A549 (cell line): ENCODE results near the gene MGRN1. TPM values are rescaled to one million over a fixed set of nuclear protein-coding genes. Genes with fewer than 3 reads are reported as not detected.
A peak's percentile ranks its signal among the peaks of the same experiment; 100 is the strongest.

Experiments used
- ATAC-seq, 2 experiments: fragments of 200-7000 bp in 1 of 2; fragments of >200 bp in 1 of 2; cut with Nextera tagmentation in 1 of 2; cut with Tn5 transposase in 1 of 2; 3 replicates each; pipeline versions ENCODE4 v1.8.0 to v1.9.1; 2018 to 2020; ENCODE audit warnings: mild to moderate bottlenecking in 1 of 2, moderate library complexity in 1 of 2
- CTCF ChIA-PET: fragments of 300-600 bp; sonication (Branson Sonifier 250); formaldehyde crosslinking; extraction: SDS; loops from one replicate; lab custom pipeline; 2021; ENCODE audit warnings: antibody characterized with exemption, inconsistent platforms; lab: Yijun Ruan, JAX
- POLR2A ChIA-PET: fragments of 350-600 bp; formaldehyde crosslinking; extraction: SDS; loops from one replicate; lab custom pipeline; 2021; ENCODE audit warnings: antibody characterized with exemption, inconsistent platforms; lab: Yijun Ruan, JAX
- DNase-seq, 2 experiments: peaks; one replicate each; pipeline versions ENCODE4 v3.0.0 to v3.0.0-alpha.2; 2011 to 2016; ENCODE audit warnings: low read depth in 1 of 2, low spot score in 1 of 2
- FAIRE-seq: peaks from 2 replicates; lab custom pipeline; 2011; peaks lifted over from hg19 to GRCh38; lab: Jason Lieb, UNC
- H3K27ac ChIP-seq, 2 experiments: fragments of >200 bp; sonication (Bioruptor Twin); formaldehyde crosslinking; 3 replicates each; pipeline ENCODE4 v1.5.1; 2016 to 2017
- H3K4me1 ChIP-seq: fragments of >200 bp; sonication (Bioruptor Twin); formaldehyde crosslinking; 3 replicates; pipeline ENCODE4 v1.6.1; 2016
- H3K4me2 ChIP-seq: fragments of >200 bp; sonication (Bioruptor Twin); formaldehyde crosslinking; 3 replicates; pipeline ENCODE4 v1.6.1; 2016
- H3K4me3 ChIP-seq: fragments of >200 bp; sonication (Bioruptor Twin); formaldehyde crosslinking; 3 replicates; pipeline ENCODE4 v1.5.1; 2016
- H3K9me3 ChIP-seq: fragments of >200 bp; sonication (Bioruptor Twin); formaldehyde crosslinking; 3 replicates; pipeline ENCODE4 v1.6.1; 2016
- ATOH8 ChIP-seq: fragments of 250-450 bp; sonication (Bioruptor Pico); IDR thresholded peaks from 2 replicates; pipeline ENCODE4 v1.5.0; 2020; ENCODE audit warnings: low read depth, mild to moderate bottlenecking, moderate library complexity
- BHLHE40 ChIP-seq: IDR thresholded peaks from 2 replicates; pipeline ENCODE4 v1.6.1; 2012; ENCODE audit warnings: low read depth, low read length, inconsistent platforms
- CHD2 ChIP-seq: fragments of 150-350 bp; IDR thresholded peaks from 2 replicates; pipeline ENCODE4 v1.6.1; 2014; ENCODE audit warnings: low read length; ENCODE audit not compliant: partially characterized antibody
- E2F6 ChIP-seq: IDR thresholded peaks from 2 replicates; pipeline ENCODE4 v1.6.1; 2012; ENCODE audit warnings: low read depth, borderline replicate concordance
- ESRRA ChIP-seq: fragments of 150-350 bp; IDR thresholded peaks from 2 replicates; pipeline ENCODE4 v1.6.1; 2014; ENCODE audit warnings: mild to moderate bottlenecking, low read length, borderline replicate concordance
- GATA3 ChIP-seq: IDR thresholded peaks from 2 replicates; pipeline ENCODE4 v1.6.1; 2012; ENCODE audit warnings: borderline replicate concordance
- HOXA7 ChIP-seq: fragments of 250-450 bp; sonication (Bioruptor Pico); IDR thresholded peaks from 2 replicates; pipeline ENCODE4 v1.5.0; 2020; ENCODE audit warnings: mild to moderate bottlenecking, moderate library complexity
- HOXB13 ChIP-seq: fragments of 250-450 bp; sonication (Bioruptor Pico); IDR thresholded peaks from 2 replicates; pipeline ENCODE4 v1.5.0; 2020; ENCODE audit warnings: low read depth, mild to moderate bottlenecking, moderate library complexity
- JUN ChIP-seq, 2 experiments: fragments of >200 bp; sonication (Bioruptor Twin); formaldehyde crosslinking; IDR thresholded peaks; 2 replicates in 1 of 2; 3 replicates in 1 of 2; pipeline ENCODE4 v1.6.1; 2016 to 2017
- MAX ChIP-seq: IDR thresholded peaks from 2 replicates; pipeline ENCODE4 v1.6.1; 2012
- MYC ChIP-seq: IDR thresholded peaks from 2 replicates; pipeline ENCODE4 v1.6.1; 2012; ENCODE audit warnings: mild to moderate bottlenecking, inconsistent platforms, low read length, improper control_type of control experiment, borderline replicate concordance
- PBX3 ChIP-seq: IDR thresholded peaks from 2 replicates; pipeline ENCODE4 v1.6.1; 2012
- PHF8 ChIP-seq: fragments of 200-600 bp; sonication (generic); IDR thresholded peaks from 2 replicates; pipeline ENCODE4 v1.6.1; 2016; ENCODE audit warnings: low read depth, mild to moderate bottlenecking, antibody characterized with exemption, moderate library complexity, borderline replicate concordance
- POLR2A ChIP-seq: IDR thresholded peaks from 2 replicates; pipeline ENCODE4 v1.6.1; 2012; ENCODE audit warnings: mild to moderate bottlenecking, low read length
- SMC3 ChIP-seq: fragments of >200 bp; sonication (Bioruptor Twin); formaldehyde crosslinking; IDR thresholded peaks from 3 replicates; pipeline ENCODE4 v1.6.1; 2018; ENCODE audit warnings: inconsistent platforms
- TFCP2L1 ChIP-seq: fragments of 250-450 bp; sonication (Bioruptor Pico); IDR thresholded peaks from 2 replicates; pipeline ENCODE4 v1.5.0; 2021; ENCODE audit warnings: mild to moderate bottlenecking
- TP53 ChIP-seq: fragments of 250-450 bp; sonication (Bioruptor Pico); IDR thresholded peaks from 2 replicates; pipeline ENCODE4 v1.5.0; 2021; ENCODE audit warnings: mild to moderate bottlenecking, moderate library complexity
- USF2 ChIP-seq: fragments of 450-650 bp; IDR thresholded peaks from 2 replicates; pipeline ENCODE4 v1.6.1; 2014; ENCODE audit warnings: antibody characterized with exemption
- WGBS: methylation state at CpG from one replicate; pipeline ENCODE4 v1.1.6; 2017; ENCODE audit errors: missing lambda C conversion rate; 5-methylcytosine and 5-hydroxymethylcytosine counted together
- polyA plus RNA-seq, 4 experiments: library from polyadenylated mRNA; depleted of rRNA in 3 of 4; stranded (reverse); fragments of >200 nt; fragmentation: RNase III in 1 of 4; extraction: RNeasy Plus Mini Kit Qiagen cat#74134 plus additional on column Dnase treatment in 1 of 4; gene quantifications; 2 replicates in 3 of 4; 3 replicates in 1 of 4; pipeline ENCODE4 v1.2.3, GENCODE V29; 2011 to 2017
- TF ChIP-seq, protein P1 (sequence below): fragments of 200-600 bp; sonication (generic); IDR thresholded peaks from 2 replicates; pipeline ENCODE4 v1.6.1; 2016; ENCODE audit warnings: antibody characterized with exemption, mild to moderate bottlenecking, moderate library complexity

The MGRN1 gene
- polyA plus RNA-seq, 2 of the 4 experiments (the other 2 are of a cell fraction), result 4.3 to 29.9 TPM

- TF ChIP-seq, protein P1, sequence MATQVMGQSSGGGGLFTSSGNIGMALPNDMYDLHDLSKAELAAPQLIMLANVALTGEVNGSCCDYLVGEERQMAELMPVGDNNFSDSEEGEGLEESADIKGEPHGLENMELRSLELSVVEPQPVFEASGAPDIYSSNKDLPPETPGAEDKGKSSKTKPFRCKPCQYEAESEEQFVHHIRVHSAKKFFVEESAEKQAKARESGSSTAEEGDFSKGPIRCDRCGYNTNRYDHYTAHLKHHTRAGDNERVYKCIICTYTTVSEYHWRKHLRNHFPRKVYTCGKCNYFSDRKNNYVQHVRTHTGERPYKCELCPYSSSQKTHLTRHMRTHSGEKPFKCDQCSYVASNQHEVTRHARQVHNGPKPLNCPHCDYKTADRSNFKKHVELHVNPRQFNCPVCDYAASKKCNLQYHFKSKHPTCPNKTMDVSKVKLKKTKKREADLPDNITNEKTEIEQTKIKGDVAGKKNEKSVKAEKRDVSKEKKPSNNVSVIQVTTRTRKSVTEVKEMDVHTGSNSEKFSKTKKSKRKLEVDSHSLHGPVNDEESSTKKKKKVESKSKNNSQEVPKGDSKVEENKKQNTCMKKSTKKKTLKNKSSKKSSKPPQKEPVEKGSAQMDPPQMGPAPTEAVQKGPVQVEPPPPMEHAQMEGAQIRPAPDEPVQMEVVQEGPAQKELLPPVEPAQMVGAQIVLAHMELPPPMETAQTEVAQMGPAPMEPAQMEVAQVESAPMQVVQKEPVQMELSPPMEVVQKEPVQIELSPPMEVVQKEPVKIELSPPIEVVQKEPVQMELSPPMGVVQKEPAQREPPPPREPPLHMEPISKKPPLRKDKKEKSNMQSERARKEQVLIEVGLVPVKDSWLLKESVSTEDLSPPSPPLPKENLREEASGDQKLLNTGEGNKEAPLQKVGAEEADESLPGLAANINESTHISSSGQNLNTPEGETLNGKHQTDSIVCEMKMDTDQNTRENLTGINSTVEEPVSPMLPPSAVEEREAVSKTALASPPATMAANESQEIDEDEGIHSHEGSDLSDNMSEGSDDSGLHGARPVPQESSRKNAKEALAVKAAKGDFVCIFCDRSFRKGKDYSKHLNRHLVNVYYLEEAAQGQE, result no peak
- TF ChIP-seq GATA3, result no peak; the same call in 1 of the 2 replicates
- TF ChIP-seq TP53 (CRISPR knock-in tag), result no peak
- TF ChIP-seq ATOH8 (CRISPR knock-in tag), result no peak
- peak; percentile 61 to 68; a peak in 2 of 5 replicates for TF ChIP-seq JUN (IDR thresholded peaks at IDR 0.05)
- TF ChIP-seq MAX, result peak; percentile 93
- TF ChIP-seq ESRRA, result no peak
- TF ChIP-seq, all 56 proteins: peak for 11
These were observed 9.8 kb upstream of the MGRN1 start, which contains the start of gene UBALD1 (continued) for GRCh38 chr16:4614571-4615383.

DNA sequence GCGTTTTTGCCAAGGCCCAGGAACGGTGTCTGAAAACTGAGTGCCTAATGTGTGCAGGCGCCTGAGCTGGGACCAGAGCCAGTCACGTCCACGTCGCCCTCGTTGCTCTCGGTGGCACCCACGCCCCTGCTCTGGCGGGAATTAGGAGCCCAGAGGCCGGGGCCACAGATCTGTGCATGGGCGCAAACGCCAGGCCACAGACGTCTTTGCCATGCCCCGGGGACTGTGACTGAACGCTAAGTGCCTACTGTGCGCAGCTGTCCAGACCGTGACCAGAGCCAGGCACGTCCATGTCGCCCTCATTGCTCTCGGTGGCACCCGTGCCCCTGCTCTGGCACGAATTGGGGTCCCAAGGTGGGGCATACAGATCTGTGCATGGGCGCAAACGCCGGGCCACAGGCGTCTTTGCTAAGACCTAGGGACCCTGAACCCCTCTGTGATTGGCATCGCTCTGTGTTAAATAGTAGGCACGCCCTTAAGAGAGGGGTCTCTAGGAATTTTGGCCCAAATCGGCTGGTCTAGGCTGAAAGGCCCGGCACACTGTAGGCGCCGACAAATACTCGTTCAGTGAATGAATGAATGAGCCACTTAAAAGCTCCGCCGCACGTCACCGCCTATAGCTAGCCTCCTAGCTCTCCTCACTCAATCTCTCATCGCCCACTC is 9.1 kb upstream of the MGRN1 start:
- ATAC-seq, result no peak
- DNase-seq, result no peak
- Histone ChIP-seq H3K4me3 (peak overlapping the region; percentile 89), H3K9me3 (no peaks in the 10 kb centered on the region), H3K27ac (peak overlapping the region; percentile 93 to 98)
- WGBS, result 94% methylated on average over 36 of the region's 39 CpGs
- CTCF ChIA-PET, result interaction anchor here (0.9 to 2.9 kb wide), 4 partner anchors 15 to 109 kb away, joined by 3 to 13 read pairs (median 6); no protein-coding TSS in a partner anchor
- POLR2A ChIA-PET, result interaction anchor here (0.6 to 1.5 kb wide), 12 partner anchors 9 to 449 kb away, joined by 3 to 9 read pairs (median 4); partner anchors contain the start of genes ANKS3, DNAAF8, MGRN1 and SEC14L5
- TF ChIP-seq POLR2A (peak; percentile 39; the same call in 1 of the 2 replicates), E2F6 (no peak), HOXB13 (CRISPR knock-in tag) (peak; percentile 70; the same call in 1 of the 2 replicates)
- TF ChIP-seq, all 56 proteins: peak for 2
- peaks cover 42% of the 10 kb centered on the region for H3K4me1 ChIP-seq
- no peak for FAIRE-seq
- peak overlapping the region; percentile 79 for H3K4me2 ChIP-seq

GRCh38 chr16:4616047-4616811 is 8.4 kb upstream of the MGRN1 start:
- H3K4me1 ChIP-seq, result peaks cover 42% of the 10 kb centered on the region
- FAIRE-seq (peak; percentile 74), ATAC-seq (peak; percentile 74 to 83), DNase-seq (peak; percentile 98 to 100)
- POLR2A ChIA-PET, result interaction anchor here (0.6 to 1.5 kb wide), 14 partner anchors 8 to 448 kb away, joined by 3 to 9 read pairs (median 4); partner anchors contain the start of genes ANKS3, DNAAF8, MGRN1 and SEC14L5
- H3K4me3 ChIP-seq, result peak overlapping the region; percentile 56
- no peaks in the 10 kb centered on the region for H3K9me3 ChIP-seq
- CTCF ChIA-PET, result interaction anchor here (0.6 to 3.6 kb wide), 12 partner anchors 11 to 209 kb away, joined by 3 to 13 read pairs (median 3); no protein-coding TSS in a partner anchor
- H3K4me2 ChIP-seq, result peak overlapping the region; percentile 79
- peak overlapping the region; percentile 93 to 98 for H3K27ac ChIP-seq
- WGBS, result 2% methylated on average over 22 of the region's 57 CpGs
- no peak for TF ChIP-seq HOXA7 (CRISPR knock-in tag)
- TF ChIP-seq PHF8, result peak; percentile 75; the same call in 1 of the 2 replicates
- TF ChIP-seq TFCP2L1, result no peak
- TF ChIP-seq SMC3, result peak; percentile 36; the same call in 2 of the 3 replicates
- TF ChIP-seq MYC, result peak; percentile 62; the same call in 1 of the 2 replicates
- no peak for TF ChIP-seq ATOH8 (CRISPR knock-in tag)
- peak; percentile 89 for TF ChIP-seq CHD2
- TF ChIP-seq USF2, result no peak
- TF ChIP-seq BHLHE40, result no peak
- peak; percentile 81 for TF ChIP-seq PBX3
- peak; percentile 96 for TF ChIP-seq E2F6
